Lower leg skin (tissue), 3 donors: ENCODE data around the gene HS2ST1.

Experiments
- CTCF ChIP-seq, 3 donors: fragments of 450-650 bp; IDR thresholded peaks; one replicate each; pipeline ENCODE4 v1.5.1; 2016; ENCODE audit warnings: antibody characterized with exemption in 3 of 3, mild to moderate bottlenecking in 3 of 3, moderate library complexity in 2 of 3
- POLR2A ChIP-seq, 2 donors: fragments of 450-650 bp; IDR thresholded peaks; one replicate each; pipeline ENCODE4 v1.6.1; 2016 to 2017; ENCODE audit warnings: antibody characterized with exemption in 2 of 2, mild to moderate bottlenecking in 1 of 2, moderate library complexity in 1 of 2

- TF ChIP-seq CTCF (IDR thresholded peaks at IDR 0.05) (no peak), POLR2A (IDR thresholded peaks at IDR 0.05) (no peak)
Measured at GRCh38 chr1:87044840-87045239, 130.4 kb downstream of the HS2ST1 start.
